Neural progenitor cell (in vitro differentiated cells): ENCODE measurements around the gene DDOST. TPM values are rescaled to one million over a fixed set of nuclear protein-coding genes. Genes with fewer than 3 reads are reported as not detected.

Experiments
- DNase-seq: peaks from one replicate; pipeline ENCODE4 v3.0.0-alpha.2; 2016; ENCODE audit warnings: low spot score
- H2AFZ ChIP-seq: fragments of 200-600 bp; sonication (generic); replicated peaks from 2 replicates; pipeline ENCODE4 v1.6.1; 2016; ENCODE audit warnings: antibody characterized with exemption
- H3F3A ChIP-seq: fragments of 200-600 bp; sonication (generic); 2 replicates; pipeline ENCODE4 v1.6.1; 2016; ENCODE audit warnings: antibody characterized with exemption, low read depth
- H3K27ac ChIP-seq: fragments of 200-600 bp; sonication (generic); 2 replicates; pipeline ENCODE4 v1.5.1; 2016; ENCODE audit warnings: mild to moderate bottlenecking
- H3K27me3 ChIP-seq: fragments of 200-600 bp; sonication (generic); 2 replicates; pipeline ENCODE4 v1.6.1; 2016; ENCODE audit warnings: mild to moderate bottlenecking, moderate library complexity
- H3K36me3 ChIP-seq: fragments of 200-600 bp; sonication (generic); 2 replicates; pipeline ENCODE4 v1.5.1; 2016
- H3K4me1 ChIP-seq: fragments of 200-600 bp; sonication (generic); 2 replicates; pipeline ENCODE4 v1.6.1; 2016; ENCODE audit warnings: mixed run types
- H3K4me2 ChIP-seq: fragments of 200-600 bp; sonication (generic); 2 replicates; pipeline ENCODE4 v1.6.1; 2016
- H3K4me3 ChIP-seq: fragments of 200-600 bp; sonication (generic); 2 replicates; pipeline ENCODE4 v1.5.1; 2016
- H3K79me2 ChIP-seq: fragments of 200-600 bp; sonication (generic); 2 replicates; pipeline ENCODE4 v1.6.1; 2016; ENCODE audit warnings: low read depth
- H3K9ac ChIP-seq: fragments of 200-600 bp; sonication (generic); 2 replicates; pipeline ENCODE4 v1.6.1; 2016
- H3K9me3 ChIP-seq: fragments of 200-600 bp; sonication (generic); 2 replicates; pipeline ENCODE4 v1.5.1; 2016; ENCODE audit warnings: low read depth
- H4K20me1 ChIP-seq: fragments of 200-600 bp; sonication (generic); 2 replicates; pipeline ENCODE4 v1.6.1; 2016; ENCODE audit warnings: low read depth
- H3K27ac Mint-ChIP-seq: 3 replicates; pipeline ENCODE4 v1.8.0; 2021; ENCODE audit warnings: mixed read lengths
- H3K27me3 Mint-ChIP-seq: 2 replicates; pipeline ENCODE4 v1.8.0; 2022; ENCODE audit warnings: low read depth, mild to moderate bottlenecking, inconsistent platforms, moderate library complexity, mixed read lengths; ENCODE audit not compliant: insufficient read depth
- H3K36me3 Mint-ChIP-seq: 3 replicates; pipeline ENCODE4 v1.8.0; 2021; ENCODE audit warnings: mixed read lengths
- H3K4me1 Mint-ChIP-seq: 3 replicates; pipeline ENCODE4 v1.8.0; 2021; ENCODE audit warnings: mixed read lengths
- H3K4me3 Mint-ChIP-seq: 3 replicates; pipeline ENCODE4 v1.8.0; 2021; ENCODE audit warnings: mild to moderate bottlenecking, moderate library complexity, mixed read lengths
- H3K9me3 Mint-ChIP-seq: 3 replicates; pipeline ENCODE4 v1.8.0; 2020; ENCODE audit warnings: mixed read lengths
- CTCF ChIP-seq: fragments of 200-600 bp; sonication (generic); IDR thresholded peaks from 2 replicates; pipeline ENCODE4 v1.5.1; 2017; ENCODE audit warnings: antibody characterized with exemption, mild to moderate bottlenecking
- EZH2 ChIP-seq: fragments of 200-600 bp; sonication (generic); IDR thresholded peaks from 2 replicates; pipeline ENCODE4 v1.6.1; 2017; ENCODE audit warnings: antibody characterized with exemption, mild to moderate bottlenecking, moderate library complexity
- EZH2phosphoT487 ChIP-seq: fragments of 200-600 bp; sonication (generic); IDR thresholded peaks from 2 replicates; pipeline ENCODE4 v1.6.1; 2017; ENCODE audit warnings: antibody characterized with exemption
- total RNA-seq: library from RNA; depleted of rRNA; stranded (reverse); fragments of >200 nt; gene quantifications from 2 replicates; pipeline ENCODE4 v1.2.3, GENCODE V29; 2015; ENCODE audit warnings: low replicate concordance

DDOST gene
- total RNA-seq, 1 donor from 2014 or later: 151 TPM

GRCh38 chr1:20704390-20705202 lies 43.4 kb upstream of the DDOST start:
- Mint-ChIP-seq H3K4me3 (no peak overlapping the region), H3K4me1 (peaks cover 13% of the 10 kb centered on the region), H3K36me3 (no peaks in the 10 kb centered on the region), H3K27ac (peak overlapping the region; percentile 66), H3K9me3 (no peaks in the 10 kb centered on the region), H3K27me3 (peaks cover 11% of the 10 kb centered on the region)
- Histone ChIP-seq H3K9ac (no peak overlapping the region), H3K79me2 (no peaks in the 10 kb centered on the region), H3K27me3 (no peaks in the 10 kb centered on the region), H2AFZ (no peak overlapping the region), H3F3A (no peaks in the 10 kb centered on the region), H3K27ac (no peak overlapping the region), H3K9me3 (no peaks in the 10 kb centered on the region), H3K36me3 (no peaks in the 10 kb centered on the region), H4K20me1 (no peaks in the 10 kb centered on the region), H3K4me1 (no peaks in the 10 kb centered on the region), H3K4me3 (no peak overlapping the region), H3K4me2 (no peak overlapping the region)
- no peak for DNase-seq
- no peak for TF ChIP-seq EZH2phosphoT487

GRCh38 chr1:20703124-20703756 lies 42.1 kb upstream of the DDOST start:
- no peak for DNase-seq
- Histone ChIP-seq H3K27ac (no peak overlapping the region), H3F3A (no peaks in the 10 kb centered on the region), H2AFZ (no peak overlapping the region), H3K4me1 (no peaks in the 10 kb centered on the region), H3K36me3 (no peaks in the 10 kb centered on the region), H3K4me3 (no peak overlapping the region), H3K79me2 (no peaks in the 10 kb centered on the region), H4K20me1 (no peaks in the 10 kb centered on the region), H3K9me3 (no peaks in the 10 kb centered on the region), H3K27me3 (no peaks in the 10 kb centered on the region), H3K4me2 (no peak overlapping the region), H3K9ac (no peak overlapping the region)
- TF ChIP-seq CTCF (no peak), EZH2phosphoT487 (no peak), EZH2 (no peak)
- Mint-ChIP-seq H3K9me3 (no peaks in the 10 kb centered on the region), H3K27ac (no peak overlapping the region), H3K4me3 (no peak overlapping the region), H3K36me3 (no peaks in the 10 kb centered on the region), H3K4me1 (peaks cover 19% of the 10 kb centered on the region), H3K27me3 (peaks cover 11% of the 10 kb centered on the region)

- Histone ChIP-seq H3F3A (peaks cover 5% of the 10 kb centered on the region), H3K36me3 (no peaks in the 10 kb centered on the region), H3K9me3 (no peaks in the 10 kb centered on the region), H3K27ac (no peak overlapping the region), H3K9ac (no peak overlapping the region), H3K79me2 (no peaks in the 10 kb centered on the region), H3K4me3 (no peak overlapping the region), H3K4me1 (peaks cover under 1% of the 10 kb centered on the region), H2AFZ (no peak overlapping the region), H3K4me2 (no peak overlapping the region), H3K27me3 (no peaks in the 10 kb centered on the region), H4K20me1 (no peaks in the 10 kb centered on the region)
- H3K27ac Mint-ChIP-seq: no peak overlapping the region
- H3K4me1 Mint-ChIP-seq: peaks cover 20% of the 10 kb centered on the region
- no peaks in the 10 kb centered on the region for H3K9me3 Mint-ChIP-seq
- H3K4me3 Mint-ChIP-seq: no peak overlapping the region
- DNase-seq: peak; percentile 24
- H3K36me3 Mint-ChIP-seq: no peaks in the 10 kb centered on the region
- TF ChIP-seq EZH2phosphoT487 (no peak), CTCF (peak; percentile 28)
- peaks cover 11% of the 10 kb centered on the region for H3K27me3 Mint-ChIP-seq
Measured at GRCh38 chr1:20702416-20702815, 41.2 kb upstream of the DDOST start.

GRCh38 chr1:20701847-20702246 lies 40.7 kb upstream of the DDOST start:
- peaks cover 21% of the 10 kb centered on the region for H3K4me1 Mint-ChIP-seq
- no peaks in the 10 kb centered on the region for H3K36me3 ChIP-seq
- no peaks in the 10 kb centered on the region for H3K36me3 Mint-ChIP-seq
- H4K20me1 ChIP-seq: no peaks in the 10 kb centered on the region
- H3K4me2 ChIP-seq: no peak overlapping the region
- H3K27ac Mint-ChIP-seq: no peak overlapping the region
- H3K27ac ChIP-seq: no peak overlapping the region
- peaks cover 3% of the 10 kb centered on the region for H3K4me1 ChIP-seq
- peaks cover 11% of the 10 kb centered on the region for H3F3A ChIP-seq
- no peaks in the 10 kb centered on the region for H3K79me2 ChIP-seq
- H3K9ac ChIP-seq: no peak overlapping the region
- no peak overlapping the region for H3K4me3 Mint-ChIP-seq
- H2AFZ ChIP-seq: no peak overlapping the region
- TF ChIP-seq EZH2phosphoT487 (no peak), CTCF (no peak), EZH2 (no peak)
- H3K9me3 ChIP-seq: no peaks in the 10 kb centered on the region
- no peaks in the 10 kb centered on the region for H3K9me3 Mint-ChIP-seq
- DNase-seq: no peak
- H3K27me3 ChIP-seq: no peaks in the 10 kb centered on the region
- H3K27me3 Mint-ChIP-seq: peaks cover 11% of the 10 kb centered on the region
- no peak overlapping the region for H3K4me3 ChIP-seq
